C4-2B (cell line): ENCODE measurements around the gene DHRS7B.
"Not testable (repeated sequence)": the region's sequence is repeated elsewhere in the genome, so short reads cannot be mapped to it uniquely, and the experiment has no call there.

Experiments
- H3K27ac ChIP-seq: fragments of 450-650 bp; 2 replicates; pipeline ENCODE4 v1.5.1; 2017
- CTCF ChIP-seq: fragments of 450-650 bp; conservative IDR thresholded peaks from 2 replicates; pipeline ENCODE4 v1.5.1; 2017; ENCODE audit warnings: mild to moderate bottlenecking
- ZFX ChIP-seq: fragments of 450-650 bp; IDR thresholded peaks from 2 replicates; pipeline ENCODE4 v1.6.1; 2017

DHRS7B gene

GRCh38 chr17:21098934-21099689 lies 27.7 kb upstream of the DHRS7B start:
- peak overlapping the region; percentile 67 for H3K27ac ChIP-seq
- no peak for TF ChIP-seq CTCF
- no peak for TF ChIP-seq ZFX

- TF ChIP-seq CTCF (no peak), ZFX (no peak)
- no peak overlapping the region for H3K27ac ChIP-seq
Measured at GRCh38 chr17:21100636-21101035, 26.1 kb upstream of the DHRS7B start.

GRCh38 chr17:21104608-21105007 lies 22.2 kb upstream of the DHRS7B start:
- TF ChIP-seq ZFX (no peak), CTCF (no peak)
- no peak overlapping the region for H3K27ac ChIP-seq

GRCh38 chr17:21105064-21105894 lies 21.5 kb upstream of the DHRS7B start:
- TF ChIP-seq CTCF = no peak
- TF ChIP-seq ZFX = no peak
- H3K27ac ChIP-seq = no peak overlapping the region

GRCh38 chr17:21106316-21106715 lies 20.4 kb upstream of the DHRS7B start:
- H3K27ac ChIP-seq = no peak overlapping the region
- no peak for TF ChIP-seq CTCF
- TF ChIP-seq ZFX = no peak

- H3K27ac ChIP-seq = not testable (repeated sequence)
Measured at GRCh38 chr17:21107067-21107650, 19.6 kb upstream of the DHRS7B start.

- TF ChIP-seq ZFX (no peak), CTCF (no peak)
Measured at GRCh38 chr17:21108651-21109050, 18.1 kb upstream of the DHRS7B start.

More at GRCh38 chr17:21108651-21109050, 18.1 kb upstream of the DHRS7B start:
- H3K27ac ChIP-seq = no peak overlapping the region
